ENCODE results near the gene FRK. TPM values are rescaled to one million over a fixed set of nuclear protein-coding genes. Genes with fewer than 3 reads are reported as not detected.
"Not testable (repeated sequence)": the region's sequence is repeated elsewhere in the genome, so short reads cannot be mapped to it uniquely, and the experiment has no call there.

The FRK gene
- total RNA-seq, 2 donors from 2014 or later, result 0.02 to 0.05 TPM

DNA sequence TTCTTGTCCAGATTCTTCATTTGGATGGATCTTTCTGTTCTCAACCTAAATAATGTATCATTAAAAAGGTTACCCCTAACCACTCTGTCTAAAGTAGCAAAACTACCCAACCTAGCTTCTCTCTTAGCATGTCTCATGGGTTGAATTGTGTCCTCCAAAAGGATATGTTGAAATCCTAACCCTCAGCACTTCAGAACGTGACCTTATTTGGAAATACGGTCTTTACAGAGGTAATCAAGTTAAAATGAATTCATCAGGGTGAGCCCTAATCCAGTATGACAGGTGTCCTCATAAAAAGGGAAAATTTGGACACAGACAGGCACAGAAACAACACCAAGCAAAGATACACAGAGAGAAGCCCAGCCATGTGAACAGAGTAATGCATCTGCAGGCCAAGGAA, 6.1 kb upstream of the FRK start:
- H3K36me3 Mint-ChIP-seq (ENCODE audit: insufficient read depth in 2 of 2), result no peaks in the 10 kb centered on the region
- H3K27ac Mint-ChIP-seq, result no peak overlapping the region
- no peaks in the 10 kb centered on the region for H3K9me3 Mint-ChIP-seq
- no peak overlapping the region for H3K4me3 Mint-ChIP-seq
- peaks cover 12% of the 10 kb centered on the region for H3K27me3 Mint-ChIP-seq (ENCODE audit: low read depth)
- no peak for DNase-seq
- no peaks in the 10 kb centered on the region for H3K4me1 Mint-ChIP-seq (ENCODE audit: low read depth)
- ATAC-seq (replicated peaks in 1 of 2), result no peak

DNA sequence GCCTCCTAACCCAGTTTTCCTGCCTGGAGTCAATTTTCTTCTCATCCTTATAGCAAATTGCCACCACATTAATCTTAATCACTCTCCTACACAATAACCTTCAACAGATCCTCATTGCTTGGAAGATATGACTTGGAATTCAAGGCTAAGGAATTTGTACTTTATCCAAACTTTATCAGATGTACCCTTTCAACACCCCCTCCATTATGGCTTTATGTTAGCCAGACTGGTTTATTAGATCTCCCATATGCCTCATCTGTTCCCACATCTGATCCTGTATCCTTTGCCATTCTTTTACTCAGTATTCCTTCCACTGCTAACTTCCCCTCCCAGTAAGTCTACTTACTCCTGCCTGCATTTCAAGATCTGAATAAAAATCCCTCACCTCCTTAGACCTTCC, 4.0 kb upstream of the FRK start:
- Mint-ChIP-seq H3K4me1 (ENCODE audit: low read depth) (no peaks in the 10 kb centered on the region), H3K9me3 (no peaks in the 10 kb centered on the region), H3K27me3 (ENCODE audit: low read depth) (peaks cover 31% of the 10 kb centered on the region), H3K27ac (no peak overlapping the region), H3K36me3 (ENCODE audit: insufficient read depth in 2 of 2) (no peaks in the 10 kb centered on the region), H3K4me3 (no peak overlapping the region)
- ATAC-seq (replicated peaks in 1 of 2) (no peak), DNase-seq (no peak)

DNA sequence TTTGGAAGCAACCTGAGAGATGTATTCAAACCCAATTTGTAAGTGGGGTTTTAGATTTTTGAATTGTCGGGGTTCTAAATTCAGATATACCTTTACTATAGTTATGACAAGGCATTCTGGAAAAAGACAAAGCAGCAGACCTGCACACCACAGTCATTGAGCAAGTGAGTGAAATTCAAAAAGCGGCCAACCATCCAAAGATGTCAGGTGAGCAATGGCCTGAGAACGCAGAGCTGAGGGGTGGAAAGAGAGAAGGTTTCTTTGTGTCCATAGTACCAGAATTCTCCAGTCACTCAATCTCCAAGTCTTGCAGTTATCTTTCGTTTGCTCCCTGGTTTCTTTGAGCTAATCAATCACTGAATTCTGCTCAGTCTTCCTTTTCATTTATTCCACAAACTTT, 1.8 kb upstream of the FRK start:
- H3K36me3 Mint-ChIP-seq (ENCODE audit: insufficient read depth in 2 of 2), result no peaks in the 10 kb centered on the region
- no peak for ATAC-seq (replicated peaks in 1 of 2)

DNA sequence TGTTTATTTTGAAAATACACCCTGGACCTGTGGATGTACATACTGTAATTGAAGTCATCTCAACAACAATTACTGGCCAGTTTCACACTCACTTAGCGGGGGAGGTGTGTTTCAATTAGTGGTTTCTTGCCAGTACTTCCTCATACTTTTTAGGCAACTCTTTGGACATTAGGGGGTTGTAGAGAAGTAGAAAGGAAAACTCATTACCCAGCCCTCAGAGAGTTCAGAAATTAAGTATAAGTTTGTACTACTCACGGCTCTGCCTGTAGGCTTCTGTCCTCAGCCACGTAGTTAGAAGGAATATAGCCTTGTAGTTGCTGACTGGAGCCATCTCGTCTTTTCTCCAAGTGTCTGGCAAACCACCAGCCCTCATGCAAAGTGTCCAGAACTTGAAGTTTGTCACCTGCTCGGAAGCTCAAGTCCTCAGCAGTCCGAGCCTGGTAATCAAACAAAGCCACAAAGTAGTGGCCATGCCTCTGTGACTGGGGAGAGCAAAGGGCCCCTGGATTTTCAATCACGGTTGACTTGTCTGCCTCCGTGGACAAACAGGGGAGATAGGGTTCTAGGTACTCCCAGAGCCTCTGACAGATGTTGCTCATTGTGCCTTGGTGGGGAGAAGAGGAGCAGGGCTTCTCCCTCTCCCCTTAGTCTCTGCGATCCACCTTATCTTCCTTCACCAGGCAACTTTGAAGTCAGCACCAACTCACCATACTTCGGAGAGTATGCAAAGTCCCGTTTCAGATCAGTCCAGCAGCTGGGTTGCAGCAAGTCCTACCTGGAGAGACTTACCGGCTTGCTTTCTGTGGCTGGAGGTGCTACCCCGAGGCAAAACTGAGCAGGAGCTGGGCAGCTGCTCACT, 749 bp downstream of the FRK start:
- no peaks in the 10 kb centered on the region for H3K36me3 Mint-ChIP-seq (ENCODE audit: insufficient read depth in 2 of 2)
- DNase-seq (no peak), ATAC-seq (replicated peaks in 1 of 2) (no peak)
- no peaks in the 10 kb centered on the region for H3K4me1 Mint-ChIP-seq (ENCODE audit: low read depth)
- H3K4me3 Mint-ChIP-seq, result no peak overlapping the region
- H3K9me3 Mint-ChIP-seq, result no peaks in the 10 kb centered on the region
- no peak overlapping the region for H3K27ac Mint-ChIP-seq
- peaks cover 19% of the 10 kb centered on the region for H3K27me3 Mint-ChIP-seq (ENCODE audit: low read depth)

More for the DNA sequence above, 1.8 kb upstream of the FRK start:
- Mint-ChIP-seq H3K4me1 (ENCODE audit: low read depth) (no peaks in the 10 kb centered on the region), H3K4me3 (no peak overlapping the region), H3K9me3 (no peaks in the 10 kb centered on the region), H3K27me3 (ENCODE audit: low read depth) (peaks cover 27% of the 10 kb centered on the region), H3K27ac (no peak overlapping the region)
- no peak for DNase-seq

DNA sequence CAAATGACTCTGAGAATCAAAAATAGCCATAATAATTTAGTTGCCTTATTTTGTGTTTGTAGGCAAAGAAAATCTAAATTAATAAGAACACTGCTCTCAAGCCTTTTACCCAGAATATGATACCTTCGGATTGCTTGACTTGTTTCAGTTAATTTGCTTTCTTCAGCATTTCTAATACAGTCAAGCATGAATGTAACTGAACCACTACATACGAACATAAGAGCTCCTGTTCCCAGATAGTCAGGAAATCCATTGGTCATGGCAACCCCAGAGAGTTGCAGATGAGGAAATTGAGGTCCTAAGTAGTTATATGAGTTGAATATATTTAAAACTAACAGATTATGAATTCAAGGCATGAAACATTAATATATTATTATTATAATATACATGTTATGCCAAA, 2.9 kb downstream of the FRK start:
- no peak for ATAC-seq (replicated peaks in 1 of 2)
- no peak for DNase-seq
- Mint-ChIP-seq H3K36me3 (ENCODE audit: insufficient read depth in 2 of 2) (no peaks in the 10 kb centered on the region), H3K4me3 (no peak overlapping the region), H3K27me3 (ENCODE audit: low read depth) (peaks cover 20% of the 10 kb centered on the region), H3K9me3 (no peaks in the 10 kb centered on the region), H3K4me1 (ENCODE audit: low read depth) (no peaks in the 10 kb centered on the region), H3K27ac (no peak overlapping the region)

DNA sequence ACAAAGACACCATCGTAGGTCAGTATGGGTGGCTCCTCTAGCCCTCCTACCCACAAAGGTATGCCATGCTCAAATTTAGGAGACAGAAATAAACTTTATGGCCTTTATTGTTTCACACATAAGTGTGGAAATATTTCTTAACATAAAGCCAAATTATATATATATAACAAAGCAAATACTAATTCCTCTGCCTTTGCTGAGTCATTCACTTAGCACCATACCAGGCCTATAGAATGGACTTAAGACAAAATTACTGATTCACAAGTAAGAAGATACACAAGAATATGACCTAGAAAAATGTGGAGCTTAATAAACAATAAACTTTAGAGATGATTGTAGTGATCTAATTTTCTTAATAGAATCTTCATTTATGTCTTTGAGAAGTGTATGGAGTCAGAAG, 5.2 kb downstream of the FRK start:
- Mint-ChIP-seq H3K9me3 (no peaks in the 10 kb centered on the region), H3K27ac (no peak overlapping the region), H3K4me1 (ENCODE audit: low read depth) (no peaks in the 10 kb centered on the region), H3K27me3 (ENCODE audit: low read depth) (peaks cover 24% of the 10 kb centered on the region), H3K36me3 (ENCODE audit: insufficient read depth in 2 of 2) (no peaks in the 10 kb centered on the region), H3K4me3 (no peak overlapping the region)
- DNase-seq, result no peak
- no peak for ATAC-seq (replicated peaks in 1 of 2)

DNA sequence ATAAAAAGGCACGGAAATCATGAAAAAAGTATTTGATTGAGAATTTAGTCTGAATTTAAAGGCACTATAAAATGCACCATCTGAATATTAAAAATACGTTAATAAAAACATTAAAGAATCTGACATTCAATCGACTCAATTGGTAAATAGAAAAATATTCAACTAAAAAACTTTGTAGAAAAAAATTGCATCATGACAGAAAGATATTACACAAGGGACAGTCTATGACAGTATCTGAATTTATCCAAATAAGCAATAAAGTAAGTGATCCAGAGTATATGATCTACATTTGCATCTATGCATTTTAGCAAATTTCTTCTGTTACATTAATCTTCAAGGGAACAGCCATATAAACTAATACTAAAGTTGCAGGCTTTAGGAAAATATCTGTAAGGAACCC, 9.4 kb downstream of the FRK start:
- no peaks in the 10 kb centered on the region for H3K9me3 Mint-ChIP-seq
- ATAC-seq (replicated peaks in 1 of 2), result no peak
- H3K27ac Mint-ChIP-seq, result no peak overlapping the region
- no peaks in the 10 kb centered on the region for H3K36me3 Mint-ChIP-seq (ENCODE audit: insufficient read depth in 2 of 2)
- H3K4me3 Mint-ChIP-seq, result no peak overlapping the region
- H3K4me1 Mint-ChIP-seq (ENCODE audit: low read depth), result no peaks in the 10 kb centered on the region
- peaks cover 32% of the 10 kb centered on the region for H3K27me3 Mint-ChIP-seq (ENCODE audit: low read depth)
- DNase-seq, result no peak

DNA sequence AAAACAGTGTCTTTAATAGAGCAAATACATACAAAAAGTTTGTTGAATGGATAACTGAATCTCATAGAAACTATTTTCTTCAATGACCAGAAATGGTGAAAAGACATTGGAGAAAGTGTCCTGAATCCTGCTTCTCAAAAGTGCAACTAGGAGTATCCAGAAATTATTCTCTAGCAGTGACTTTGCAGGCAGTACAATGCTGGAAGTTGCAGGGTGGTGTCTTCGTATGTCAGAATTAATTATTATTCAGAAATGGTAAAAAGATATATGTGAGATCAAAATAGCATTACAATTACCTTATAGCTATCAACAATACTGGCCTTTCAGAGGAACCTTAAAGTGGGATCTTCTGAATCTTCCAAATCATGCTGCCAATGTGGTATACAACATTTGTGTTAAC, 10.0 kb downstream of the FRK start:
- Mint-ChIP-seq H3K27ac (no peak overlapping the region), H3K9me3 (no peaks in the 10 kb centered on the region), H3K4me3 (no peak overlapping the region), H3K36me3 (ENCODE audit: insufficient read depth in 2 of 2) (no peaks in the 10 kb centered on the region), H3K27me3 (ENCODE audit: low read depth) (peaks cover 32% of the 10 kb centered on the region), H3K4me1 (ENCODE audit: low read depth) (no peaks in the 10 kb centered on the region)
- DNase-seq (no peak), ATAC-seq (replicated peaks in 1 of 2) (no peak)

DNA sequence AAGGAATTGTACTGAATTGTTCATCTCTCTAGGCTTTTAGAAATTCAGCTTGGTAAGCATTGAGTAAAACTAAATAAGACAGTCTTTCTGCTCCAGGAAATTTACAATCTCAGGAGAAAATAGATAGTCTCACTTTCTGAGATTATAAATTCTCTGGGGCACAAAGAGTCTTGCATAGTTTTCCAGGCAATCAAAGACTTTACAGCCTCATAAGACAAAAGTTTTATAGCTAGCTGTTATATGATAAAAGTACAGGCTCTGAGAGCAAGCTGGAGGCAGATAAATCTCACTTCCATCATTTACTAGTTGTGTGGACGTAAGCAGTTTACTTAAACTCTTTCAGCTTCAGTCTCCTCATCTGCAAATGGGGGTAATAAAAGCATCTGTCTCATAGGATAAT, 11.4 kb downstream of the FRK start:
- no peak for ATAC-seq (replicated peaks in 1 of 2)
- Mint-ChIP-seq H3K36me3 (ENCODE audit: insufficient read depth in 2 of 2) (no peaks in the 10 kb centered on the region), H3K9me3 (no peaks in the 10 kb centered on the region), H3K27me3 (ENCODE audit: low read depth) (peaks cover 32% of the 10 kb centered on the region), H3K4me1 (ENCODE audit: low read depth) (no peaks in the 10 kb centered on the region), H3K27ac (no peak overlapping the region), H3K4me3 (no peak overlapping the region)
- no peak for DNase-seq

DNA sequence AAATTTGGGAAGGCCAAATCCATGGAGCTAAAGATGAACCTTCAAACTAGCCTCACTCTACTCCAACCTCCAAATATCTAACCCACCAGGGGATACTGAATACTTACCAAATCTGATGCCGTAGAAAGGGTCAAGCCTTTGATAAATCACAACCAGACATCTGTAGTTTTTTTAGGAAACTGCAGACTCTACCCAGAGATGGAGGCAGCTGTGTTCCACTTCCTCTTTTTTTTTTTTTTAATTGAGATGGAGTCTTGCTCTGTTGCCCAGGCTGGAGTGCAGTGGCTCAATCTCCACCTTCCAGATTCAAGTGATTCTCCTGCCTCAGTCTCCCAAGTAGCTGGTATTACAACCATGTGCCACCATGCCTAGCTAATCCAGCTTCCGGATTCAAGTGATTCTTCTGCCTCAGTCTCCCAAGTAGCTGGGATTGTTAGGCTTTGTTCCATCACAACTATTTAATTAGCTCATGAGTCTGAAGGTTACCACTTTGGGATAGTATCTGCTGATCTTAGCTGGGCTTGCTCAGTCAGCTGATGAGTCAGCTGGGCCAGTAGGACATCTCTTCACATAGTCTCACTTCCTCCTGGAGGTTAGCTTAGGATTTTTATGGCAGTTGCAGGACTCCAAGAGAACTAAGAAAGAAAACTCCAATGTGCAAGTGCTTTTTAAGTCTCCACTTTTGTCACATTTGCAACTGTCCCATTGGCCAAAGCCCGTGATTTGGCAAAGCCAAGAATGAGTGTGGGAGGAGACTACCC, 13.3 kb downstream of the FRK start:
- no peak overlapping the region for H3K27ac Mint-ChIP-seq
- no peaks in the 10 kb centered on the region for H3K4me1 Mint-ChIP-seq (ENCODE audit: low read depth)
- ATAC-seq (replicated peaks in 1 of 2), result no peak
- peaks cover 40% of the 10 kb centered on the region for H3K27me3 Mint-ChIP-seq (ENCODE audit: low read depth)
- H3K9me3 Mint-ChIP-seq, result no peaks in the 10 kb centered on the region
- H3K4me3 Mint-ChIP-seq, result no peak overlapping the region
- no peaks in the 10 kb centered on the region for H3K36me3 Mint-ChIP-seq (ENCODE audit: insufficient read depth in 2 of 2)
- no peak for DNase-seq

DNA sequence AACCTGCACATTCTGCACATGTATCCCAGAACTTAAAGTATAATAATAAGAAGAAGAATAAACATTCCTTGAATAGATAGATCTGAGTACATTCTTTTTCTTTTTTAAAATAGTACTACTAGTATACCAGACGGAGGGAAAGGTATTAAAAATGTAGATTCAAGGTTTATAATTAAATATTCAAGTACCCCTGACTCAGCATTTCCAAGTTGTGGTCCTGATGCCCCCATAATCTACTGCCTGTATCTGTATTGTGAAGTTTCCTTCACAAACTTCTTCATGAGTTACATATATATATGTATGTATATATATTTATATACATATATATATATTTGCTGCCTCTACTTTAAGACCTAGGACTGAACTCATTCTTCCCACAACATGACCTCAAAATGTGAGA, 14.0 kb downstream of the FRK start:
- H3K27ac Mint-ChIP-seq, result no peak overlapping the region
- DNase-seq (no peak), ATAC-seq (replicated peaks in 1 of 2) (no peak)
- H3K9me3 Mint-ChIP-seq, result no peaks in the 10 kb centered on the region
- peaks cover 34% of the 10 kb centered on the region for H3K27me3 Mint-ChIP-seq (ENCODE audit: low read depth)
- H3K4me3 Mint-ChIP-seq, result no peak overlapping the region
- no peaks in the 10 kb centered on the region for H3K4me1 Mint-ChIP-seq (ENCODE audit: low read depth)
- no peaks in the 10 kb centered on the region for H3K36me3 Mint-ChIP-seq (ENCODE audit: insufficient read depth in 2 of 2)

DNA sequence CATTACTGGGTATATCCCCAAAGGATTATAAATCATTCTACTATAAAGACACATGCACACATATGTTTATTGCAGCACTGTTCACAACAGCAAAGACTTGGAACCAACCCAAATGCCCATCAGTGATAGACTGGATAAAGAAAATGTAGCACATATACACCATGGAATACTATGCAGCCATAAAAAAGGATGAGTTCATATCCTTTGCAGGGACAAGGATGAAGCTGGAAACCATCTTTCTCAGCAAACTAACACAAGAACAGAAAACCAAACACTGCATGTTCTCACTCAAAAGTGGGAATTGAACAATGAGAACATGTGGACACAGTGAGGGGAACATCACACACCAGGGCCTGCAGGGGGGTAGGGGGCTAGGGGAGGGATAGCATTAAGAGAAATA, 14.4 kb downstream of the FRK start:
- H3K27ac Mint-ChIP-seq; H3K9me3 Mint-ChIP-seq; ATAC-seq (replicated peaks in 1 of 2); H3K36me3 Mint-ChIP-seq (ENCODE audit: insufficient read depth in 2 of 2); H3K4me1 Mint-ChIP-seq (ENCODE audit: low read depth); H3K4me3 Mint-ChIP-seq; DNase-seq: not testable (repeated sequence)
- peaks cover 32% of the 10 kb centered on the region for H3K27me3 Mint-ChIP-seq (ENCODE audit: low read depth)

DNA sequence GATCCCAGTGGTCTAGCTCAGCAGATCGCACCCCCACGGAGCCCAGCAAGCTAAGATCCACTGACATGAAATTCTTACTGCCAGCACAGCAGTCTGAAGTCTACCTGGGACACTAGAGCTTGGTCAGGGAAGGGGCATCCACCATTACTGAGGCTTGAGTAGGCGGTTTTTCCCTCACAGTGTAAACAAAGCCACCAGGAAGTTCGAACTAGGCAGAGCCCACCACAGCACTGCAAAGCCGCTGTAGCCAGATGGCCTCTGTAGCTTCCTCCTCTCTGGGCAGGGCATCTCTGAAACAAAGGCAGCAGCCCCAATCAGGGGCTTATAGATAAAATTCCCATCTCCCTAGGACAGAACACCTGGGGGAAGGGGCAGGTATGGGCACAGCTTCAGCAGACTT, 18.8 kb downstream of the FRK start:
- Mint-ChIP-seq H3K4me1 (ENCODE audit: low read depth) (no peaks in the 10 kb centered on the region), H3K4me3 (no peak overlapping the region), H3K27me3 (ENCODE audit: low read depth) (peaks cover 13% of the 10 kb centered on the region), H3K27ac (no peak overlapping the region), H3K9me3 (no peaks in the 10 kb centered on the region), H3K36me3 (ENCODE audit: insufficient read depth in 2 of 2) (no peaks in the 10 kb centered on the region)
- no peak for DNase-seq
- ATAC-seq (replicated peaks in 1 of 2), result no peak

Measured in activated T-cell treated with anti-CD3 and anti-CD28 coated beads, Interleukin-2, amount 50 U/mL, for 72 hours (primary cell).